Measurements from ENCODE around the gene ITGB7.

Gene ITGB7

DNA sequence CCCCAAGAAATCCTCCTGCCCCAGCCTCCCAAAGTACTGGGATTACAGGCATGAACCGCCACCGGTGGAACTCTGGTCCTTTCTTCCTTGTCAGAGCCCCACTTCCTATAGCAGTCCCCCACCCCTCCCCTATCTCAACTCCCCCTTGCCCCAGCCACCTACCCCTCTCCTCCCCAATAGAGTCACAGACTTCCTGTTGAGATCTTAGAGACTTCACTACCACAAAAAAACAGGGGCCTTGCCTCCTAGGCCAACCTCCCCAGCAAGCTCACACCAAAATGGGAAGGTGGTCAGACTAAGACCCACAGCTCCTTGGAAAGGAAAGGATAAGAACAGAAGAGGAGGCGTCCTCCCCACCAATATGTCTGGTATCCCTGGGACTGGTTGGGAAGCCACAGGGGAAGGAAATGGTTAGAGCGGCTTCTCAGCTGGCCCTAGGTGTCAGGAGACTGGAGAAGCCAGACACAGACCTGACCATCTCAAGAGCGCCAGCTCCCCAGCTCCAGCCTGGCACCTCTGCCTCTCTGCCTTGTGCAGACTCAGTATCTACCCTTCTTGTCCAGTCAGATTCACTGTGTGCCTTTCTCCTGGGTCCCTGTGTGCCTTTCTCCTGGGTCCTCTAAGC is 8.5 kb downstream of the ITGB7 start:
- H3K27ac Mint-ChIP-seq = peak overlapping the region; percentile 88
- H3K4me1 Mint-ChIP-seq (ENCODE audit: low read depth) = peaks cover 54% of the 10 kb centered on the region
- H3K4me3 Mint-ChIP-seq = peak overlapping the region; percentile 83
- peaks cover 11% of the 10 kb centered on the region for H3K36me3 Mint-ChIP-seq
- no peaks in the 10 kb centered on the region for H3K9me3 Mint-ChIP-seq (ENCODE audit: low read depth)
- H3K27me3 Mint-ChIP-seq = no peaks in the 10 kb centered on the region

- peak overlapping the region; percentile 34 for H3K27ac Mint-ChIP-seq
These were observed 9.9 kb downstream of the ITGB7 start for GRCh38 chr12:53197011-53197640.

GRCh38 chr12:53196486-53196885 is 10.6 kb downstream of the ITGB7 start:
- Mint-ChIP-seq H3K9me3 (ENCODE audit: low read depth) (no peaks in the 10 kb centered on the region), H3K36me3 (peaks cover 8% of the 10 kb centered on the region), H3K27me3 (no peaks in the 10 kb centered on the region), H3K4me3 (no peak overlapping the region), H3K4me1 (ENCODE audit: low read depth) (peaks cover 42% of the 10 kb centered on the region), H3K27ac (no peak overlapping the region)

More at GRCh38 chr12:53197011-53197640, 9.9 kb downstream of the ITGB7 start:
- peaks cover 47% of the 10 kb centered on the region for H3K4me1 Mint-ChIP-seq (ENCODE audit: low read depth)
- no peaks in the 10 kb centered on the region for H3K9me3 Mint-ChIP-seq (ENCODE audit: low read depth)
- peak overlapping the region; percentile 63 for H3K4me3 Mint-ChIP-seq
- H3K27me3 Mint-ChIP-seq = no peaks in the 10 kb centered on the region
- peaks cover 8% of the 10 kb centered on the region for H3K36me3 Mint-ChIP-seq

GRCh38 chr12:53195516-53196420 is 11.3 kb downstream of the ITGB7 start:
- Mint-ChIP-seq H3K4me1 (ENCODE audit: low read depth) (peaks cover 38% of the 10 kb centered on the region), H3K4me3 (no peak overlapping the region), H3K9me3 (ENCODE audit: low read depth) (no peaks in the 10 kb centered on the region), H3K27ac (peak overlapping the region; percentile 41), H3K36me3 (peaks cover 6% of the 10 kb centered on the region), H3K27me3 (no peaks in the 10 kb centered on the region)

- Mint-ChIP-seq H3K4me1 (ENCODE audit: low read depth) (peaks cover 34% of the 10 kb centered on the region), H3K27ac (peak overlapping the region; percentile 41), H3K36me3 (peaks cover 5% of the 10 kb centered on the region)
These were observed 12.1 kb downstream of the ITGB7 start for GRCh38 chr12:53194973-53195372.

GRCh38 chr12:53193985-53194716 is 12.9 kb downstream of the ITGB7 start:
- peaks cover 2% of the 10 kb centered on the region for H3K36me3 Mint-ChIP-seq
- no peaks in the 10 kb centered on the region for H3K27me3 Mint-ChIP-seq
- H3K4me3 Mint-ChIP-seq = no peak overlapping the region
- peak overlapping the region; percentile 66 for H3K27ac Mint-ChIP-seq
- peaks cover 34% of the 10 kb centered on the region for H3K4me1 Mint-ChIP-seq (ENCODE audit: low read depth)
- no peaks in the 10 kb centered on the region for H3K9me3 Mint-ChIP-seq (ENCODE audit: low read depth)

More at GRCh38 chr12:53194973-53195372, 12.1 kb downstream of the ITGB7 start:
- no peak overlapping the region for H3K4me3 Mint-ChIP-seq
- H3K9me3 Mint-ChIP-seq (ENCODE audit: low read depth) = no peaks in the 10 kb centered on the region
- no peaks in the 10 kb centered on the region for H3K27me3 Mint-ChIP-seq

DNA sequence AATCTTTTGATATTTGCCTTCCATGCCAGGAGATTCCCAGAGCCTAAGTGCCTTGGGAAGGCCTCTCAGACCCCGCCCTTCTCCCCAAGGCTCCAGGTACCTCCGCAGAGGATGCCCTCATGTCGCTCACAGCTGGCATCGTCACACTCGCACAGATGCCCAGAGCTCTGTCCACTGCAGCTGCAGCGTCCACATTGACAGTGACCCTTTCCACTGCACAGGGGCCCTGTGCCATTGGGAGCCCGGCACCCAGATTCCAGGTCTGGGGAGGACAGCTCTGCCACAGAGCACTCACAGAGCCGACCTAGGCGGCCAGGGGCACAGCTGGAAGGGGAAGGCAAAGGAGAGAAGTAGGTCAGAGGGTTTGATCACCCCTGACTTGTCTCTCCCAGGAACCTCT is 14.0 kb downstream of the ITGB7 start:
- Mint-ChIP-seq H3K27ac (peak overlapping the region; percentile 54), H3K9me3 (ENCODE audit: low read depth) (no peaks in the 10 kb centered on the region), H3K4me1 (ENCODE audit: low read depth) (peaks cover 27% of the 10 kb centered on the region), H3K36me3 (peaks cover 2% of the 10 kb centered on the region), H3K4me3 (no peak overlapping the region), H3K27me3 (no peaks in the 10 kb centered on the region)

GRCh38 chr12:53192531-53193021 is 14.5 kb downstream of the ITGB7 start:
- peak overlapping the region; percentile 41 for H3K27ac Mint-ChIP-seq
- peaks cover 2% of the 10 kb centered on the region for H3K36me3 Mint-ChIP-seq
- H3K4me3 Mint-ChIP-seq = no peak overlapping the region
- H3K4me1 Mint-ChIP-seq (ENCODE audit: low read depth) = peaks cover 23% of the 10 kb centered on the region
- H3K9me3 Mint-ChIP-seq (ENCODE audit: low read depth) = no peaks in the 10 kb centered on the region
- no peaks in the 10 kb centered on the region for H3K27me3 Mint-ChIP-seq

- peaks cover 2% of the 10 kb centered on the region for H3K36me3 Mint-ChIP-seq
- peaks cover 21% of the 10 kb centered on the region for H3K4me1 Mint-ChIP-seq (ENCODE audit: low read depth)
- no peak overlapping the region for H3K4me3 Mint-ChIP-seq
- no peaks in the 10 kb centered on the region for H3K27me3 Mint-ChIP-seq
- H3K9me3 Mint-ChIP-seq (ENCODE audit: low read depth) = no peaks in the 10 kb centered on the region
- peak overlapping the region; percentile 66 for H3K27ac Mint-ChIP-seq
These were observed 15.0 kb downstream of the ITGB7 start for GRCh38 chr12:53191885-53192530.

GRCh38 chr12:53191096-53191884 is 15.8 kb downstream of the ITGB7 start:
- H3K4me1 Mint-ChIP-seq (ENCODE audit: low read depth) = peaks cover 18% of the 10 kb centered on the region
- no peaks in the 10 kb centered on the region for H3K9me3 Mint-ChIP-seq (ENCODE audit: low read depth)
- no peaks in the 10 kb centered on the region for H3K27me3 Mint-ChIP-seq
- peak overlapping the region; percentile 51 for H3K27ac Mint-ChIP-seq
- H3K4me3 Mint-ChIP-seq = no peak overlapping the region
- H3K36me3 Mint-ChIP-seq = peaks cover 2% of the 10 kb centered on the region

GRCh38 chr12:53190108-53190729 is 16.8 kb downstream of the ITGB7 start:
- H3K27ac Mint-ChIP-seq = peak overlapping the region; percentile 50
- no peak overlapping the region for H3K4me3 Mint-ChIP-seq

DNA sequence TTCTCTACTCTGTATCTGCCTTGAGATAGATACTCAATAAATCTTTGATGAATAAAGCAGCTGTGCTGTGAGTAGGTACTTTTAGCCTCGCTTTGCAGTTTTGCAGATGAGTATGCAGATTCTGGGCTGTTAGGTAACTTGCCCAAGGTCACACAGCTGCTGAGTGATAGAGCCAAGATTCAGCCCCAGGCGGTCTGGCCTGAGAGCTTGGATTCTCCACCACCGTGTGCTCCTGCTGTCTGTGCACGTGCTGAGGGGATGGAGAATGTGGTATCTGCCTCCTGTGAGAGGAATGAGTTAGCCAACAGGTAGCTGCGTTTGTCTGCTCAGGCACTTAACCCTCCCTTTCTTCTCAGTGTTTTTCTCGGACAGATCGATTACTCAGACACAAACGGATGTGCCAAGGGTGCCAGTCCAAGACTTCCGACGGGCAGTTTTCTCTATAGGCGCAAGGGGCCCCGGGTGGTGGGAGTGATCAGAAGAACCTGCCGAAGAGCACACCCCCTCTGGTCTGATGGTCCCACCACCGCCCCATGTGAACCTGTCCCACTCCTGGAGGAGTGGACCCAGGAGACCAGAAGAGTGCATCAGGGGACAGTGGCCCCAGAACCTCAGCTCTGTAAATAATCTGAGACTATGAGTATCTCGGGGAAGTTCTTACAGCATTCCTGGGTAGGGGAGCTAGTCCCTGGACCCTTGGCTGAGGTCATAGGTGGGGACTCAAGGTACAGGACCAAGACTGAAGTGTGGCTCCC is 19.7 kb downstream of the ITGB7 start:
- Mint-ChIP-seq H3K4me3 (no peak overlapping the region), H3K27ac (peak overlapping the region; percentile 41), H3K27me3 (no peaks in the 10 kb centered on the region), H3K36me3 (peaks cover 6% of the 10 kb centered on the region), H3K9me3 (ENCODE audit: low read depth) (no peaks in the 10 kb centered on the region), H3K4me1 (ENCODE audit: low read depth) (peaks cover 45% of the 10 kb centered on the region)

More at GRCh38 chr12:53190108-53190729, 16.8 kb downstream of the ITGB7 start:
- no peaks in the 10 kb centered on the region for H3K9me3 Mint-ChIP-seq (ENCODE audit: low read depth)
- H3K36me3 Mint-ChIP-seq = peaks cover 2% of the 10 kb centered on the region
- H3K27me3 Mint-ChIP-seq = no peaks in the 10 kb centered on the region
- H3K4me1 Mint-ChIP-seq (ENCODE audit: low read depth) = peaks cover 20% of the 10 kb centered on the region
